ENCODE data around the gene LRRC71.

LRRC71 gene

GRCh38 chr1:156893048-156893953 is 27.1 kb upstream of the LRRC71 start, which contains the start of gene PEAR1:
Gene PEAR1 (plus strand): TSS chr1:156893718. CDS start chr1:156903927, 10,209 bp downstream.
- DNase-seq = no peak

- no peak for DNase-seq
Measured at GRCh38 chr1:156894001-156894400, 26.4 kb upstream of the LRRC71 start.

GRCh38 chr1:156894711-156895454 is 25.5 kb upstream of the LRRC71 start:
- DNase-seq = no peak

- DNase-seq = no peak
Measured at GRCh38 chr1:156895455-156895812, 25.0 kb upstream of the LRRC71 start.

- DNase-seq = no peak
Measured at GRCh38 chr1:156895927-156896326, 24.5 kb upstream of the LRRC71 start.

GRCh38 chr1:156896490-156897033 is 23.9 kb upstream of the LRRC71 start:
- DNase-seq = no peak

GRCh38 chr1:156897078-156897825 is 23.2 kb upstream of the LRRC71 start:
- no peak for DNase-seq

- no peak for DNase-seq
Measured at GRCh38 chr1:156898161-156898566, 22.3 kb upstream of the LRRC71 start.

- DNase-seq = no peak
Measured at GRCh38 chr1:156898971-156899664, 21.3 kb upstream of the LRRC71 start.

- DNase-seq = no peak
Measured at GRCh38 chr1:156899956-156900718, 20.3 kb upstream of the LRRC71 start.

- no peak for DNase-seq
Measured at GRCh38 chr1:156900896-156901589, 19.4 kb upstream of the LRRC71 start.

- no peak for DNase-seq
Measured at GRCh38 chr1:156901590-156901900, 18.9 kb upstream of the LRRC71 start.

- no peak for DNase-seq
Measured at GRCh38 chr1:156901966-156902915, 18.2 kb upstream of the LRRC71 start.

- no peak for DNase-seq
Measured at GRCh38 chr1:156903328-156904091, 16.9 kb upstream of the LRRC71 start.

- no peak for DNase-seq
Measured at GRCh38 chr1:156904187-156904959, 16.1 kb upstream of the LRRC71 start.

GRCh38 chr1:156905176-156905575 is 15.3 kb upstream of the LRRC71 start:
- DNase-seq = no peak

- no peak for DNase-seq
Measured at GRCh38 chr1:156905651-156906050, 14.8 kb upstream of the LRRC71 start.

GRCh38 chr1:156906206-156906906 is 14.1 kb upstream of the LRRC71 start:
- DNase-seq = no peak

Data from activated CD8-positive, alpha-beta memory T cell treated with anti-CD3 and anti-CD28 coated beads for 24 hours (primary cell).